ENCODE results near the gene CNOT9.
"Not testable (repeated sequence)": the region's sequence is repeated elsewhere in the genome, so short reads cannot be mapped to it uniquely, and the experiment has no call there.

CNOT9 gene, protein sequence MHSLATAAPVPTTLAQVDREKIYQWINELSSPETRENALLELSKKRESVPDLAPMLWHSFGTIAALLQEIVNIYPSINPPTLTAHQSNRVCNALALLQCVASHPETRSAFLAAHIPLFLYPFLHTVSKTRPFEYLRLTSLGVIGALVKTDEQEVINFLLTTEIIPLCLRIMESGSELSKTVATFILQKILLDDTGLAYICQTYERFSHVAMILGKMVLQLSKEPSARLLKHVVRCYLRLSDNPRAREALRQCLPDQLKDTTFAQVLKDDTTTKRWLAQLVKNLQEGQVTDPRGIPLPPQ

DNA sequence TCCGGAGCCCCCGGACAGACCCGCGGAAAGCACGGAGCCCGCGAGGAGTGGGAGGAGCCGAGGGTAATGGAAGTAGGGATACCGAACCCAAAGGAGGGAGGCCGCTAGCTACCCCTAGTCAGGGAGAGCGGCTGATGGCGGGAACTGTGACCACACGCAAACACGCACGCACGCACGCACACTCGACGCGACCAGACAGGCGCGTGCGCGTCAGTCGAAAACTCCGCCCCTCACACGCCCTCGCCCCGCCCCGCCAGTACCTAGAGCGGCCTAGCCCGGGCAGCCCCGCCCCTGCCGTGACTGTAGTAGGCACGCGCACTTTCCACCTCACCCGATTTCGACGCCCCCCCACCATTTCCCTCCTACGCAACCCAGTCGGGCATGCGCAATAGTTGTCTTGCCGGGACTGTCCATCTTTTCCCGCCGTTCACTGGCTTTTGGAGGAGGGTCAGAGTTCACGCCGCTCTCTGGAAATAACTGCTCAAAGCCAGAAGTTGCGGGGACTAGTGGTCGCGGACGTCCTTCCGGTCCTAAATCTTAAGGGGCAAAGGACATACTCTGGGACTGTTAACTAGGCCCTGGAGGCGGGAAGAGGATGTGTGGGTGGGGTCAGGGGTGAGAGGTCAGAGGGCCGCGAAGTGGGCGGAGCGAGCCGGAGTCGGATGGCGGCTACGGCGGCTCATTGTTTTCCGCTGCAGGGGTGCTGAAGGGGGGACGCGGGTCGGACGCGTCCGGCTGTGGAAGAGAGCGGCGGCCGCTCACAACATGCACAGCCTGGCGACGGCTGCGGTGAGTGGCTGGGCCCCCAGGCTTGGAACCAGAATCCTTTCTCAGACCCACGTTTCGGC, at the start of gene CNOT9, which contains the start of gene USP37:
Gene CNOT9 (plus strand): TSS at position 650 of the 848 bp plus-strand sequence. CDS start 116 bp downstream, at position 766.
Gene USP37 (minus strand): TSS at position 162 of the 848 bp plus-strand sequence. CDS start 9,698 bp downstream, outside the sequence.
- FAIRE-seq: no peak

DNA sequence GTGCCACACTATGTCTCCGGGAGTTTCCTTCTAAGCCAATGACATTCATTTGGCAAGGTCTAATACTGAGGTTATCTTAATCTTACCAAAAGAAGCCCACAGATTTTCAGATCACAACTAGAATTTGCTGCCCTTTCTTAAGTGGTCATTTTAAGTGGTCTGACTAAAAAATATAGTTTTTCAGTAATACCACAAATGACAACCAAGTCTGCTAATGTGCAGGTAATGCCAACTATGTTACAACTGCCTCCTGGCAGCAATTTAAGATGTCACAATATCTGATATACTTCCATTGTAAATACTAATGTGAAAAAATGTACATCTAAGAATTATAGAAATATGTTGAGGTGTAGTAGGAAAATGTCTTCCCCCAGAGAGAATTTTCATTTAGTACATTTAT, 49.8 kb upstream of the CNOT9 start:
- no peak for FAIRE-seq

DNA sequence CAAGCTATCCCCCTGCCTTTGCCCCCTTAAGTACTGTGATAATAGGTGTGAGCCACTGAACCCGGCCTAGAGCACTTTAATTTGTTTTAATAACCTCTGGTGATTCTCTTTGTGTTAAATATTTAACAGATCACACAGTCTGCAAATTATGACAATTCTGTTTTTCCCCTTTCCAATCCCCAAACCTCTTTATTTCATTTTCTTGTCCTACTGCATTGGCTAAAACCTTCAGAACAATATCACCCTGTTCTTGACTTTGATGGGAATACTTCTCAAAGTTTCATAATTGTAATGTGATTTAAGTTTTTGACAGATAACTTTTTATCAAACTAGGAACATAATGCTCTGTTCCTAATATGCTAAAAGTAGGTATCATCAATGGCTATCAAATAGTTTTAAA, 45.0 kb upstream of the CNOT9 start:
- no peak for FAIRE-seq

GRCh38 chr2:218528409-218528808, 40.2 kb upstream of the CNOT9 start:
- FAIRE-seq: not testable (repeated sequence)

- no peak for FAIRE-seq
Observed at GRCh38 chr2:218529990-218530389, 38.6 kb upstream of the CNOT9 start.

DNA sequence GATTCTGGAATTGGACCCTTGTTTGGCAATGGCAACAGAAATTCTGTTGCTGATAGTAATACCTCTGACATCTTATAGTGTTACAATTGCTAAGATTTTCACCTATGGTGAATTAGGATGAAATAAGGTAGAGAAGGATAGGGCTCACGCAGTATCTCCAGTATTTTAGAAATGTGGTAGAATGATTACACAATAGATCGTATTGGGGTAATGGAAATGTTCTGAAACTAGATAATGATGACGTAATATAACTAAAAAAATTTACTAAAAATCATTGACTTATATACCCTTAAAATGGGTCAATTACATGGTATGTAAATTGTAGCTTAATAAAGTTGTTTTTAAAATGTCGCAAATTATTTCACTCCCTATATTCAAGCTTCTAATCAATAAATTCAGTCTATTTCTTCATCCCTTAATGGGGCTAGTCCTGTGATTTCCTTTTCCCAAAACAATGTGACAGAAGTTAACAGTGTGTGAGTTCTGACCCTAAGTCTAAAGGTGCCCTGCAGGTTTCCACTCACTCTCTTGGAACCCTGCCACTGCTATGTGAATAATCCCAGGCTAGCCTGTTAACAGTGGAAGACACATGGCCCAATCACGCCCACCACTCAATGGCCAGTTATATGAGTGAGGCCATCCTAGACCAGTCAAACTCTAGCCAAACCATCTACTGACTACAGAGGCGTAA, 31.7 kb upstream of the CNOT9 start:
- no peak for FAIRE-seq

DNA sequence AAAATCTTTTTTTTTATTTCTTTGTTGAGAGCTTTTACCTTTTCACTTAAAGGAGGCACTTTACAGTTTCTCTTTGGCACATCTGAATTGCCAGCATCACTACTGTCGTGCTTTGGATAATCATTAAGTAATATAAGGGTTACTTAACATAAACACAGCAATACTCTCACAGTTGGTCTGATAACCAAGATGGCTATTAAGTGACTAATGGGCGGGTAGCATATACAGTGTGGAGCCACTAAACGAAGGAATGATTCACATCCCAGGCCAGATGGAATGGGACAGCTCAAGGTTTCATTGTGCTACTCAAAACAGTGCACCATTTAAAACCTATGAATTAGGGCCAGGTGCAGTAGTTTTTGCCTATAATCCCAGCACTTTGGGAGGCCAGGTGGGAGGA, 28.6 kb upstream of the CNOT9 start:
- FAIRE-seq: no peak

DNA sequence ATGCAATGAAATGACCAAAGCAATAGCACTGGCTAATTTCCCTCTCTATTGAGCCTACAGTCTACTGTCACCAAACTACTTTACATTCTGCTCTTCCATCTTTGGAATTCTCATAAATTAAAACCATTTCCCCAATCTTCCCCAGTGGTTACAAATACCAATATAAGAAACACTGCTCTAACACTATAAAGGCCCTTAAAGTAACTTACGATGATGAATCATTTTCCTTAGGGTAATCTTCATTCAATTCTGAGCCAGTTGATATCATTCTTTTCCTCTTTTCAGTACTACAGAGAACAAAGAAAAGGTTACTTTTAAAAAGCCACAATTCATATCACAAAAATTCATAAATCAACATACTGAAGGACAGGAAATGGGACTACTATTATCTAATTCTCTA, 22.6 kb upstream of the CNOT9 start:
- no peak for FAIRE-seq

- FAIRE-seq: no peak
Observed at GRCh38 chr2:218547511-218547910, 21.1 kb upstream of the CNOT9 start.

DNA sequence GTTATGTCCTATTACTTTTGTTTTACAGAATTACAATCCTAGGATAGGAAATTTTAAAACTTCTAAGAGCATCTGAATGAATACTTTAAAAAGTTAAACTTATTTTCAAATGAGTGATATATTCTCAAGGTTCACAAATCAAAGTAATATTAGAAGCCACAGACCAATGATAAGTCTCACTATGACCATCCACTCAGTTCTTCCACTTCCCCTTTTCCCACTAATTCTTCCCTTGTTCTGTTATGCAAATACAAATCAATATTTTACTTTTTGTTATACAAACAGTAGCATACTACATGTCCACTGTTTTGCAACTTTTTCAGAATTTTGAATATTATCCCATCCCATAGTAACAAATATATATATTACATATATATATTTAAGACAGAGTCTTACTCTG, 20.7 kb upstream of the CNOT9 start:
- no peak for FAIRE-seq

DNA sequence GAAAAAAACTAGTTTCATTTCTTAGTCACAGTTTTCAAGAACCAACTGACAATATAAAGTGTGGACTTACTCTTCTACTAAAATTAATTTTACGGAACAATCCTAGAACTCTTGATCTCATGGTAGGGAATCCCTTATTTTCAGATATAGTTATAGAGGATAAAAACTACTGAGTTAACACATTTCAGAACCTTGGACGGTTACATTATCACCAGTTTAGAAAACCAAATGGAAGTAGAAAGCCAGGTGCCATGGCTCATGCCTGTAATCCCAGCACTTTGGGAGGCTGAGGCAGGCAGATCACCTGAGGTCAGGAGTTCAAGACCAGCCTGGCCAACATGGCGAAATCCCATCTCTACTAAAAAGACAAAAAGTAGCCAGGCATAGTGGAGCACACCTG, 14.4 kb upstream of the CNOT9 start:
- not testable (repeated sequence) for FAIRE-seq

DNA sequence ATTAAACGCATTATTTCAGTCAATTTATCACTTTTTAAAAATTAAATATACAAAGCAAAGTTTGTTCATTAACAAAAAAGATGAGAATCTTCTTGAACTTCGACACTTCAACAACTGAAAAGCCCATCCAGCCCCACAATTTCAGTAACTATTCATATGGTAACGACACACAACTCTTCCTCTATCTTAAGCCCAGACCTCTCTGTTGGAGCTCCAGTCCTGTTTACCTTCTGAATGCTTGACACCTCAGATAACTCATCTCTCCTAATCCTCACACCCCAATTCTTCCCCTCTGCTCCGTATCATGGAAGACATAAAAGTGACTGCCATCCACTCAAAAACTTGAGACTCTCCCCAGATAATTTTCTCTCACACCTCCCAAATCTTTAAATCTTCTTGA, 13.1 kb upstream of the CNOT9 start:
- no peak for FAIRE-seq

DNA sequence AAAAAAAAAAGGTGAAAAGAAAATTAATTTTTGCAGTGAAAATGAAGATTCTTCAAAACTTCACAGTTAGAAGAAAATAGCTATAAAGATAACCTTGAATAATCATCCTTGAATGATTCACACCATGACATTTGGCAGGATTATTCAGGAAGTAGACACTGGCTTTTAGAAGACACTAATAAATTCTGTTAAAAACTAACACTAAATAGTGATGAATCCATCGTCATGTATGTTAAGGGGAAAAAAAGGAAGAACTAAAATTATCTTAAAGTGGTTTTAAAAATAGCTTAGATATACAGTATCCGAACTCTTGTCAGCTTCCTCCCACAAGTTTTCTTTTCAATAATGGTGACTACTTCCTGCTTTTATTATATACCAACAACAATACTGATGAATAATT, 10.7 kb upstream of the CNOT9 start:
- no peak for FAIRE-seq

DNA sequence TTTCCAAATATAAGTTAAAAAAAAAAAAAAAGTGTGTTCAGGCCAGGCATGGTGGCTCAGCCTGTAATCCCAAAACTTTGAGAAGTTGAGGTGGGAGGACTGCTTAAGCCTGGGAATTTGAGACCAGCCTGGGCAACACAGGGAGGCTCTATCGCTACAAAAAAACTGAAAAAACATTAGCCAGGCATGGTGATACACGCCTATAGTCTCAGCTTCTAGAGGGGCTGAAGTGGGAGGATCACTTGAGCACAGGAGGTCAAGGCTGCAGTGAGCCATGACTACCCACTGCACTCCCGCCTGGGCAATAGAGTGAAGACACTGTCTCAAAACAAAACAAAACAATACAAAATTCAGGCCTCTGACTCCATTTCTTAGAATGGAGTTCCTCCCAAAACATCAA, 9.7 kb upstream of the CNOT9 start:
- FAIRE-seq: no peak

DNA sequence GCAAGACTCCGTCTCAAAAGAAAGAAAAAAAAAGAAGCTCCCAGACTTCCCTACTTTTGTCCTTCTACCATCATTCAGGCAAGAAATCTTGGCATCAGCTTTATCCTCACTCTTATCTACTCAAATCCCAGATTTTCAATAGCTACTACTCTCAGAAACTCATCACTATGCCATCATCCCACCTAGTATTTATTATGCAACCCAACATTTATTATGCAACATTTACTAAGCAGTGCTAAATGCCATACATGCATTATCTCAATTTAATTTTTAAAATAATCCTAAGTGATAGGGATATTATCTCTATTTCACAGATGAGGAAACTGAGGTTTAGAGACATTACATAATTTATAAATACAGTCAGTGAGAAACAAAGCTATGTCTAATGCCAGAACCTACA, 4.6 kb upstream of the CNOT9 start:
- no peak for FAIRE-seq

GRCh38 chr2:218566296-218566695, 2.3 kb upstream of the CNOT9 start:
- FAIRE-seq: no peak

- no peak for FAIRE-seq
Observed at GRCh38 chr2:218567797-218568189, 846 bp upstream of the CNOT9 start.

GRCh38 chr2:218569038-218569431, 396 bp downstream of the CNOT9 start:
- no peak for FAIRE-seq

GRCh38 chr2:218569661-218570500, 1.2 kb downstream of the CNOT9 start:
- FAIRE-seq: no peak

DNA sequence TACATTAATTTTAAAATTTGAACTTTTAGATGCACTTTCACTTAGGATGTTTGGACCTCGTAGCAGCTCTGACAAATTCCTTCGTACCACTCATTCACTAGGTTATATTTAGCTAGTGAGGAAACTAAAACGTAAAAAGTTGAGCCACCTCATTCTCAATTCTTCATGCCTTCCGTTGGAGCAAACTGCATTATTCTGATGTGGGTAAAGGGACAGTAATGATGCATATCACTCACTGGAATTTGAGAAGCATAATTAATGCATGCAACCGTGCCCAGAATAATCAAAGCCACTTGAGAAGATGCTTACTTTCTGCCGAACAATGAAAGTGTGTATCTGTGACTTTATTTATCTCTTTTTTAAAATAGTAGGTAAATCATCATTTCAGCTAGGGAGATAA, 2.2 kb downstream of the CNOT9 start:
- FAIRE-seq: no peak

DNA sequence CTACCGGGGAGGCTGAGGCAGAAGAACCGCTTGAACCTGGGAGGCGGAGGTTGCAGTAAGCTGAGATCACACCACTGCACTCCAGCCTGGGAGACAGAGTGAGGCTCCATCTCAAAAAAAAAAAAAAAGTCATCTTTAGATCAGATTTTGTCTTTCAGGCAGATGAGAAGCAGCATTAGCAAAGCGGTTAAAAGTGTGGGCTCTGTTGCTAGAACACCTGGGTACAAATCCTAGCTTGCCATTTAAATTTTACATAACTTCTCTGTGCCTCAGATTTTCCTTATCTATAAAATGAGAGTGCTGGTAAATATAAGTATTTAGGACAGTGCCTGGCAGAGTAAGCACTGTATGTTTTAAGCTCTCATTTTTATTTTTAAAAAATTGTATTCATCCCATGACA, 8.2 kb downstream of the CNOT9 start:
- FAIRE-seq: no peak

DNA sequence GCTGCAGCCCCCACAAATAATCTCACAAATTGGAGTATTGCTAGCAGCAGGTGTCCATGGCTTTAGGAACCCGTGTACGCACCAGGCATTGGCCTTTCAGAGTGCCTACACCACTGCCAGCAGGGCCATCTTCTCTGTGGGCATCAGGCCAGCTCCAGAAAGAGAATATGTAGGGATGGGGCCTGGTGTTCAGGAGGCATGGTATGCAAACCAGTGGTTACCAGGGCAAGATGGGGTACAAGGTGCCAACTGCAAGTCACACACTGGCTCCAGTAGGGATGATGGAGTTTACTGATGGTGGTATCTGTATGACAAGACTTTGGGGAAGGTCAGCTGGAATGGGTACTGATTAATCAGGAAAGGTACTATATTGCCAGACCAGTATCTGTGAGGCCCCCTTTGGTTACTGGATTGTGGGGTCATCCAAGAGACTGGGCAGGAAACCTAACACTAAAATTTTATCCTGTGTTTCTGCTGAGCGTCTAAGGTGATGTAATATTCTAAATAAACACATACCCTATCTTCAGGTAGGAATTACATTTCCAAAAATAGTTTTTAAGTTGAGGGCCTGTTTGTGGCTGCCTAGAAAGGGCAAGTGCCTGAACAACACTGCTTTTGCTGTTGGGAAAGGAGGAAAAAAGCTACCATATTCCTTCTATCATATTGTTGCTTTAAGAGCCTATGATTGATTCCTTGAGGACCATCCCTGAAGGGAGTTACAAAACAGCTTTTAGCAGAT, 9.0 kb downstream of the CNOT9 start:
- FAIRE-seq: no peak
